BJ (cell line): ENCODE measurements around the gene GOLGA2. TPM values are rescaled to one million over a fixed set of nuclear protein-coding genes. Genes with fewer than 3 reads are reported as not detected.

Experiments
- CTCF ChIA-PET: fragments of 350-600 bp; formaldehyde crosslinking; extraction: SDS; loops from one replicate; lab custom pipeline; 2021; ENCODE audit warnings: antibody characterized with exemption, inconsistent platforms; lab: Yijun Ruan, JAX
- POLR2A ChIA-PET: fragments of 300-600 bp; sonication (Branson Sonifier 250); formaldehyde crosslinking; extraction: SDS; loops from one replicate; lab custom pipeline; 2021; ENCODE audit warnings: antibody characterized with exemption; lab: Charles Lee
- DNase-seq: peaks from one replicate; pipeline ENCODE4 v3.0.0-alpha.2; 2011; ENCODE audit warnings: low read depth
- H3K27me3 ChIP-seq: 2 replicates; pipeline ENCODE4 v1.6.0; 2011; ENCODE audit warnings: low read length; ENCODE audit not compliant: control insufficient read depth, insufficient read depth
- H3K36me3 ChIP-seq: 2 replicates; pipeline ENCODE4 v1.5.1; 2011; ENCODE audit warnings: low read length; ENCODE audit not compliant: control insufficient read depth, insufficient read depth
- H3K4me3 ChIP-seq: 2 replicates; pipeline ENCODE4 v1.5.1; 2011; ENCODE audit warnings: low read depth, mild to moderate bottlenecking, control low read depth, low read length
- polyA plus RNA-seq: library from polyadenylated mRNA; depleted of rRNA; stranded (reverse); fragments of >200 nt; gene quantifications from 2 replicates; pipeline ENCODE4 v1.2.3, GENCODE V29; 2011
- TF ChIP-seq, protein P1 (sequence below): IDR thresholded peaks from 2 replicates; pipeline ENCODE4 v1.5.1; 2011; ENCODE audit warnings: low read depth, mild to moderate bottlenecking, control low read depth, inconsistent platforms, low read length, moderate library complexity; ENCODE audit not compliant: insufficient read depth

GOLGA2 gene
- polyA plus RNA-seq, 1 experiment, result 91.1 TPM

DNA sequence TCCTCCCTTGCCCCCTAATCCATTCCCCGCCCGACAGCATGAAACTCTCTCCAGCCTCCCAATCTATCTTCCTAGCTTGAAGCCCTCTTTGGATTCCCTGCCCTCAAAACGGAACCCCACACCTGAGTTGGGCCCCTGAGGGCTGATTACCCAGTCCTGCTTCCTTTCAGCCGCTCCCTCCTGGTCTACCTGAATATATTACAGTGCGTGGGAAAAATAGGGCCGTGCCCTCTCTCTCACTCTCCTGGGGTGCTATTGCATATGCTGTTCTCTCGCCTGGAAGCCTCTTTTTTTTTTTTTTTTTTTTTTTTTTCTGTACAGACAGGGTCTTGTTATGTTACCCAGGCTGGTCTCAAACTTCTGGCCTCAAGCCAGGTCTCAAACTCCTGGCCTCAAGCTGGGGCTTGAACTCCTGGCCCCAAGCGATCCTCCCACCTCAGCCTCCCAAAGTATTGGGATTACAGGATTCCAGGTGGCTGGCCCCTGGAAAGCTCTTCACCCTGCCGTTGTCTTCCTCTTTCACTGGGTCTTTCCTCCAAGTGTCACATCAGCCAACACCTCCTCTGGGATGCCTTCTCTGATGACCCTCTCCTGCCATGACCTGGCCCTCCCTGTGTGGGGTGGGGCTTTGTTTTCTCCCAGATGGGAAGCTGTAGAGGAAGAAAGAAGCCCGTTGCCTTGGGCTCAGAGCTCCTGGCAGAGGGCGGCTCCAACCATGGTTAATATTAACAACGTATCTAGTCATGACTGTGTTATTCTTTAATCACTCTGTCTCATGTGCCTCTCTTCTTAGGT, 64.4 kb downstream of the GOLGA2 start:
- Histone ChIP-seq H3K27me3 (no peaks in the 10 kb centered on the region), H3K36me3 (no peaks in the 10 kb centered on the region), H3K4me3 (no peak overlapping the region)
- ChIA-PET CTCF (interaction anchor here (0.6 to 2.0 kb wide), 5 partner anchors 8 to 44 kb away, joined by 3 to 6 read pairs (median 4); no protein-coding TSS in a partner anchor), POLR2A (no interaction called here)
- TF ChIP-seq, protein P1, sequence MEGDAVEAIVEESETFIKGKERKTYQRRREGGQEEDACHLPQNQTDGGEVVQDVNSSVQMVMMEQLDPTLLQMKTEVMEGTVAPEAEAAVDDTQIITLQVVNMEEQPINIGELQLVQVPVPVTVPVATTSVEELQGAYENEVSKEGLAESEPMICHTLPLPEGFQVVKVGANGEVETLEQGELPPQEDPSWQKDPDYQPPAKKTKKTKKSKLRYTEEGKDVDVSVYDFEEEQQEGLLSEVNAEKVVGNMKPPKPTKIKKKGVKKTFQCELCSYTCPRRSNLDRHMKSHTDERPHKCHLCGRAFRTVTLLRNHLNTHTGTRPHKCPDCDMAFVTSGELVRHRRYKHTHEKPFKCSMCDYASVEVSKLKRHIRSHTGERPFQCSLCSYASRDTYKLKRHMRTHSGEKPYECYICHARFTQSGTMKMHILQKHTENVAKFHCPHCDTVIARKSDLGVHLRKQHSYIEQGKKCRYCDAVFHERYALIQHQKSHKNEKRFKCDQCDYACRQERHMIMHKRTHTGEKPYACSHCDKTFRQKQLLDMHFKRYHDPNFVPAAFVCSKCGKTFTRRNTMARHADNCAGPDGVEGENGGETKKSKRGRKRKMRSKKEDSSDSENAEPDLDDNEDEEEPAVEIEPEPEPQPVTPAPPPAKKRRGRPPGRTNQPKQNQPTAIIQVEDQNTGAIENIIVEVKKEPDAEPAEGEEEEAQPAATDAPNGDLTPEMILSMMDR, result no peak
- no peak for DNase-seq

DNA sequence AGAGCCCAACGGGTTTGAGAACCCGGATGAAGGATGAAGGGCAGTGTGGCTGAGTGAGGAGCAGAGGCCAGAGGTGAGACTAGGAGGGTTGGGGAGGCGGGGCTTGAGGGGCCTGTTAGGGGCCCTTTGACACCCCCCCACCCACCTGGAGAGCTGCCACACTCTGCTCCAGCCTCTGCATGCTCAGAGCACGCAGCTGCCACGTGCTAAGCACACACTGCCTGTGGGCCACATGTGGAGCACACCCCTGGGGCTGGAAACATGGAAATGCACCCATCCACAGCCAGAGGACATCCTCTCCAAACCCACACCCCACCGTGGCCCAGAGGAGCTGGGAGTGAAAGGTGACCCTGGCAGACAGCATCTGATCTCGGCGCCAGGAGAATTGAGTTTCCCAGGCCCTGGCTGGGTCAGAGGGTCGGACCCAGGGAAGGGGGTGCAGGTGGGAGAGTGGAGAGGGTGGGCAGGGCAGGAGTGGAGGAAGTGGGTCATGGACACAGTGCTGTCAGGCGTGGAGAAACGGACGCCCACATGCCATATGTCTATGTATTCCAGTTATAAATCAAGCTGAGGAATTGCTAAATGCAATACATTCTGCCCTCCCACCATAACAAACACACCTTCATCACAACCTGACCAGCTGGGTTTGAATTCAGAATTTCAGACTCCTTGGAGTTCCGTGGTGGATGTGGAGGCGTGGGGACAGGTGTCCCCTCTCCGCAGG, 66.7 kb downstream of the GOLGA2 start:
- ChIA-PET CTCF (interaction anchor here (1.0 kb wide), 1 partner anchor 46 kb away, joined by 3 read pairs; no protein-coding TSS in a partner anchor), POLR2A (no interaction called here)
- TF ChIP-seq, protein P1, result no peak
- no peaks in the 10 kb centered on the region for H3K36me3 ChIP-seq
- no peak overlapping the region for H3K4me3 ChIP-seq
- H3K27me3 ChIP-seq, result no peaks in the 10 kb centered on the region
- no peak for DNase-seq

DNA sequence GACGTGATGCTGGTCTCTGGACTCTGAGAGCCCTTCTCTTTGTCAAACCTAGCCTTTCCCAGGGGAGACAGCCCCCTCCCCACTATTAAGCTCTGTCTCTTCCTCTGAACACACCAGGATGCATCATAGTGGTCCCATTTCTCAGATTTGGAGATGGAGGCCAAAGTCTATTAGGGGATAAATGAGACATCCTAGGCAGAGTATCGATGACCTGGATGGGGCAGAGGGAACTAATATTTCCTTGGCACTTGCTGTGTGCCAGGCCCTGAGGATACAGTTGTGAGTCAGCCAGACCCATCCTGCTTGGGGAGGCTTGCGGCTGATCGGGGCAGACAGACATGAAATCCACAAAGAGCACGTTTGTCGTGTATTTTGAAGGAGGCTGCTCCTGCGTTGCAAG, 67.4 kb downstream of the GOLGA2 start:
- DNase-seq, result no peak
- no peaks in the 10 kb centered on the region for H3K27me3 ChIP-seq
- TF ChIP-seq, protein P1, result no peak
- H3K4me3 ChIP-seq, result no peak overlapping the region
- H3K36me3 ChIP-seq, result no peaks in the 10 kb centered on the region
- POLR2A ChIA-PET, result no interaction called here
- CTCF ChIA-PET, result no interaction called here

DNA sequence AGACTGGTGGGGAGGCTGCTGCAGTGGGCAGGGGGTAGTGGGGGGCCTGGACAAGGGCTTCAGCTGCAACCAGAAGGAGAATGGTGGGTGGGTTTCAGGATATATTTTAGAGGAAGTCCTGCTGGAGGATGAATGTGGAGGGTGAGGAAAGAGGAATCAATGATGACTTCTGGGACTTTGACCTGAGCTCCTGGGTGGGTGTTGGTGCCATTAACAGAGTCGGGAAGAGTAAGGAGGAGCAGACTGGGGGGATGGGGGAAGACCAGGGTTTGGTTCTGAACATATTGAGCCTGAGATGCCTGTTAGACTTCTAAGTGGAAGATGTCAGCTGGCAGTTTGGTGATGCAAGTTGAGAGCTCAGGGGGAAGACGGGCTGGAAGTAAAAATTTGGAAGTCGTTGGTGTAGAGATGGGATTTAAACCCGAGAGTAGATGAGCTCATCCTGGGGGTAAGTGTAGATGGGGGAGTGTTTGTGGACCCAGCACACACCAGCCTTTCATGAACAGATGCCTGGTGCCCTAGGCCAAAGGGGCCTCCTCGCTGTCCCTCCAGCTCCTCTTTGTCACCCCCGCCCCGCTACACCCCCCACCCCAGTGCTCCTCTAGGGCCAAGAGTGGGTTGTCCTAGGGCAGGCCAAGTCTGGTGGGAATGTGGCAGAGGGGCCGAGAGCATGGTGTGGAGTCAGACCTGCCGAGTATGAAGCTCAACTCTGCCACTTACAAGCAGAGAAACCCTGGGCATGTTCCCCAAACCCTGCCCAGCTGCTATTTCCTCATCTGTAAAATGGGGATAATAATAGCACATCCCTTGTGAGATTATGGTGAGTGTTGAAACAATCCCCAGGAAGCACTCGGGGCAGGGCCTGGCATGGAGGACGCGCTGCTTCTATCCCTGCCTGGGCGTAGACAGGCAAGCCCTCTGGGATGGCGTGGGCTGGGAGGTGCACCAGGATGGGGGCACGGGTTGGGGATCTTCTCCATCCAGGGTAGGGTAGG, 68.6 kb downstream of the GOLGA2 start:
- ChIA-PET POLR2A (no interaction called here), CTCF (interaction anchor here (0.5 to 1.3 kb wide), 3 partner anchors 13 to 132 kb away, joined by 3 to 4 read pairs (median 3); partner anchors contain the start of gene CIZ1)
- no peaks in the 10 kb centered on the region for H3K27me3 ChIP-seq
- DNase-seq, result no peak
- no peaks in the 10 kb centered on the region for H3K36me3 ChIP-seq
- TF ChIP-seq, protein P1, result no peak
- H3K4me3 ChIP-seq, result no peak overlapping the region
